Hepatocyte (in vitro differentiated cells): ENCODE data around the gene EIF5A2. TPM values are rescaled to one million over a fixed set of nuclear protein-coding genes. Genes with fewer than 3 reads are reported as not detected.

ENCODE experiments used
- DNase-seq: peaks from one replicate; pipeline ENCODE4 v3.0.0-alpha.2; 2016; ENCODE audit warnings: low spot score
- H2AFZ ChIP-seq: fragments of 200-600 bp; sonication (generic); 2 replicates; pipeline ENCODE4 v1.6.0; 2016; ENCODE audit warnings: antibody characterized with exemption, mild to moderate bottlenecking
- H3K27ac ChIP-seq: fragments of 200-600 bp; sonication (generic); 2 replicates; pipeline ENCODE4 v1.5.1; 2016; ENCODE audit warnings: mild to moderate bottlenecking
- H3K27me3 ChIP-seq: fragments of 200-600 bp; sonication (generic); 2 replicates; pipeline ENCODE4 v1.6.1; 2016
- H3K36me3 ChIP-seq: fragments of 200-600 bp; sonication (generic); replicated peaks from 2 replicates; pipeline ENCODE4 v1.5.1; 2016; ENCODE audit warnings: low read depth; ENCODE audit not compliant: insufficient read depth
- H3K4me1 ChIP-seq: fragments of 200-600 bp; sonication (generic); 2 replicates; pipeline ENCODE4 v1.5.1; 2016; ENCODE audit warnings: mild to moderate bottlenecking, moderate library complexity; ENCODE audit not compliant: insufficient read depth
- H3K4me2 ChIP-seq: fragments of 200-600 bp; sonication (generic); 2 replicates; pipeline ENCODE4 v1.6.0; 2016
- H3K4me3 ChIP-seq: fragments of 200-600 bp; sonication (generic); 2 replicates; pipeline ENCODE4 v1.5.1; 2016; ENCODE audit warnings: mild to moderate bottlenecking
- H3K79me2 ChIP-seq: fragments of 200-600 bp; sonication (generic); 2 replicates; pipeline ENCODE4 v1.6.0; 2017; ENCODE audit warnings: mild to moderate bottlenecking
- H3K9me2 ChIP-seq: fragments of 200-600 bp; sonication (generic); replicated peaks from 2 replicates; pipeline ENCODE4 v1.6.0; 2017; ENCODE audit warnings: mild to moderate bottlenecking; ENCODE audit not compliant: insufficient read depth
- H3K9me3 ChIP-seq: fragments of 200-600 bp; sonication (generic); 2 replicates; pipeline ENCODE4 v1.5.1; 2016; ENCODE audit warnings: low read depth, mild to moderate bottlenecking
- H4K20me1 ChIP-seq: fragments of 200-600 bp; sonication (generic); 2 replicates; pipeline ENCODE4 v1.6.0; 2016; ENCODE audit warnings: mild to moderate bottlenecking; ENCODE audit not compliant: insufficient read depth, poor library complexity, severe bottlenecking
- EZH2 ChIP-seq: fragments of 200-600 bp; sonication (generic); IDR thresholded peaks from 2 replicates; pipeline ENCODE4 v1.6.1; 2016; ENCODE audit warnings: antibody characterized with exemption, mild to moderate bottlenecking, borderline replicate concordance
- EZH2phosphoT487 ChIP-seq: fragments of 200-600 bp; sonication (generic); IDR thresholded peaks from one replicate; pipeline ENCODE4 v1.6.1; 2018; ENCODE audit warnings: antibody characterized with exemption, mild to moderate bottlenecking, low read depth, moderate library complexity; ENCODE audit not compliant: unreplicated experiment, severe bottlenecking
- WGBS: methylation state at CpG from one replicate; pipeline ENCODE4 v1.1.6; 2016; ENCODE audit warnings: low lambda C conversion rate; ENCODE audit errors: missing lambda C conversion rate; 5-methylcytosine and 5-hydroxymethylcytosine counted together
- polyA plus RNA-seq: library from polyadenylated mRNA; unstranded; fragments of >200 nt; fragmentation: Nextera tagmentation; extraction: Ambion mirVana; gene quantifications from 2 replicates; pipeline ENCODE4 v1.2.1, GENCODE V29; 2016
- total RNA-seq: library from RNA; depleted of rRNA; stranded (reverse); fragments of >200 nt; gene quantifications from 2 replicates; pipeline ENCODE4 v1.2.3, GENCODE V29; 2014
- TF ChIP-seq, protein P1 (sequence below): fragments of 200-600 bp; sonication (generic); IDR thresholded peaks from 2 replicates; pipeline ENCODE4 v1.5.1; 2016; ENCODE audit warnings: antibody characterized with exemption, mild to moderate bottlenecking; ENCODE audit not compliant: poor library complexity

The EIF5A2 gene
- total and polyA plus RNA-seq, 2 experiments from 2014 or later = 4.5 to 5.3 TPM

- no peak overlapping the region for H2AFZ ChIP-seq
- no peak overlapping the region for H3K4me3 ChIP-seq
- H3K79me2 ChIP-seq = no peaks in the 10 kb centered on the region
- H3K36me3 ChIP-seq = no peaks in the 10 kb centered on the region
- TF ChIP-seq, protein P1, sequence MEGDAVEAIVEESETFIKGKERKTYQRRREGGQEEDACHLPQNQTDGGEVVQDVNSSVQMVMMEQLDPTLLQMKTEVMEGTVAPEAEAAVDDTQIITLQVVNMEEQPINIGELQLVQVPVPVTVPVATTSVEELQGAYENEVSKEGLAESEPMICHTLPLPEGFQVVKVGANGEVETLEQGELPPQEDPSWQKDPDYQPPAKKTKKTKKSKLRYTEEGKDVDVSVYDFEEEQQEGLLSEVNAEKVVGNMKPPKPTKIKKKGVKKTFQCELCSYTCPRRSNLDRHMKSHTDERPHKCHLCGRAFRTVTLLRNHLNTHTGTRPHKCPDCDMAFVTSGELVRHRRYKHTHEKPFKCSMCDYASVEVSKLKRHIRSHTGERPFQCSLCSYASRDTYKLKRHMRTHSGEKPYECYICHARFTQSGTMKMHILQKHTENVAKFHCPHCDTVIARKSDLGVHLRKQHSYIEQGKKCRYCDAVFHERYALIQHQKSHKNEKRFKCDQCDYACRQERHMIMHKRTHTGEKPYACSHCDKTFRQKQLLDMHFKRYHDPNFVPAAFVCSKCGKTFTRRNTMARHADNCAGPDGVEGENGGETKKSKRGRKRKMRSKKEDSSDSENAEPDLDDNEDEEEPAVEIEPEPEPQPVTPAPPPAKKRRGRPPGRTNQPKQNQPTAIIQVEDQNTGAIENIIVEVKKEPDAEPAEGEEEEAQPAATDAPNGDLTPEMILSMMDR = no peak
- no peaks in the 10 kb centered on the region for H3K27me3 ChIP-seq
- no peak overlapping the region for H3K27ac ChIP-seq
- no peak for DNase-seq
- no peaks in the 10 kb centered on the region for H3K4me1 ChIP-seq
- no peaks in the 10 kb centered on the region for H3K9me2 ChIP-seq
- no peaks in the 10 kb centered on the region for H4K20me1 ChIP-seq
- no peaks in the 10 kb centered on the region for H3K9me3 ChIP-seq
- no peak overlapping the region for H3K4me2 ChIP-seq
- 80% methylated on average over 4 of the region's 4 CpGs for WGBS
Observed at GRCh38 chr3:170918715-170919114, 10.3 kb upstream of the EIF5A2 start.

- Histone ChIP-seq H3K36me3 (no peaks in the 10 kb centered on the region), H4K20me1 (no peaks in the 10 kb centered on the region), H3K27me3 (no peaks in the 10 kb centered on the region), H3K79me2 (no peaks in the 10 kb centered on the region), H3K9me3 (no peaks in the 10 kb centered on the region), H2AFZ (no peak overlapping the region), H3K27ac (no peak overlapping the region), H3K4me3 (no peak overlapping the region), H3K9me2 (no peaks in the 10 kb centered on the region), H3K4me1 (no peaks in the 10 kb centered on the region), H3K4me2 (no peak overlapping the region)
- no peak for DNase-seq
- TF ChIP-seq EZH2 (no peak), EZH2phosphoT487 (no peak)
- 0% methylated on average over 1 of the region's 1 CpG for WGBS
Observed at GRCh38 chr3:170914690-170915089, 6.3 kb upstream of the EIF5A2 start.

GRCh38 chr3:170914212-170914611 is 5.8 kb upstream of the EIF5A2 start:
- H3K27me3 ChIP-seq = no peaks in the 10 kb centered on the region
- no peak overlapping the region for H3K27ac ChIP-seq
- no peaks in the 10 kb centered on the region for H3K9me2 ChIP-seq
- H3K9me3 ChIP-seq = peaks cover 2% of the 10 kb centered on the region
- no peak for DNase-seq
- 92% methylated on average over 5 of the region's 5 CpGs for WGBS
- TF ChIP-seq EZH2 (no peak), EZH2phosphoT487 (no peak)
- TF ChIP-seq, protein P1 = no peak
- H3K36me3 ChIP-seq = no peaks in the 10 kb centered on the region
- H3K79me2 ChIP-seq = no peaks in the 10 kb centered on the region
- H4K20me1 ChIP-seq = no peaks in the 10 kb centered on the region
- H2AFZ ChIP-seq = no peak overlapping the region
- H3K4me1 ChIP-seq = no peaks in the 10 kb centered on the region
- no peak overlapping the region for H3K4me3 ChIP-seq
- H3K4me2 ChIP-seq = no peak overlapping the region

- TF ChIP-seq, protein P1 = no peak
- TF ChIP-seq EZH2phosphoT487 = no peak
- TF ChIP-seq EZH2 = no peak
Observed at GRCh38 chr3:170911051-170911450, 2.6 kb upstream of the EIF5A2 start.

More at GRCh38 chr3:170911051-170911450, 2.6 kb upstream of the EIF5A2 start:
- Histone ChIP-seq H3K79me2 (peaks cover 3% of the 10 kb centered on the region), H3K4me2 (no peak overlapping the region), H3K27me3 (no peaks in the 10 kb centered on the region), H3K9me3 (peaks cover 5% of the 10 kb centered on the region), H3K36me3 (no peaks in the 10 kb centered on the region), H3K4me1 (no peaks in the 10 kb centered on the region), H2AFZ (no peak overlapping the region), H3K9me2 (no peaks in the 10 kb centered on the region), H3K4me3 (no peak overlapping the region), H3K27ac (no peak overlapping the region), H4K20me1 (no peaks in the 10 kb centered on the region)
- DNase-seq = no peak
- 98% methylated on average over 3 of the region's 3 CpGs for WGBS
